ENCODE measurements around the gene INKA2. TPM values are rescaled to one million over a fixed set of nuclear protein-coding genes. Genes with fewer than 3 reads are reported as not detected.
A peak's percentile ranks its signal among the peaks of the same experiment; 100 is the strongest.
"Not testable (repeated sequence)": the region's sequence is repeated elsewhere in the genome, so short reads cannot be mapped to it uniquely, and the experiment has no call there.

Gene INKA2
- total RNA-seq, 1 donor from 2014 or later = 5.5 TPM

GRCh38 chr1:111746614-111746999 is 7.4 kb upstream of the INKA2 start:
- DNase-seq (ENCODE audit: extremely low spot score, unreplicated experiment) = no peak
- Mint-ChIP-seq H3K9me3 (ENCODE audit: unreplicated experiment) (no peaks in the 10 kb centered on the region), H3K4me3 (ENCODE audit: unreplicated experiment) (no peak overlapping the region), H3K27me3 (ENCODE audit: unreplicated experiment) (no peaks in the 10 kb centered on the region), H3K36me3 (ENCODE audit: unreplicated experiment) (no peaks in the 10 kb centered on the region), H3K4me1 (ENCODE audit: unreplicated experiment) (peaks cover 11% of the 10 kb centered on the region), H3K27ac (ENCODE audit: unreplicated experiment) (no peak overlapping the region)
- no peak for TF ChIP-seq CTCF (IDR thresholded peaks at IDR 0.05)

- Mint-ChIP-seq H3K4me1 (ENCODE audit: unreplicated experiment) (peaks cover 11% of the 10 kb centered on the region), H3K36me3 (ENCODE audit: unreplicated experiment) (no peaks in the 10 kb centered on the region), H3K27ac (ENCODE audit: unreplicated experiment) (no peak overlapping the region), H3K27me3 (ENCODE audit: unreplicated experiment) (no peaks in the 10 kb centered on the region), H3K9me3 (ENCODE audit: unreplicated experiment) (no peaks in the 10 kb centered on the region), H3K4me3 (ENCODE audit: unreplicated experiment) (no peak overlapping the region)
- TF ChIP-seq CTCF (IDR thresholded peaks at IDR 0.05) = no peak
- DNase-seq (ENCODE audit: extremely low spot score, unreplicated experiment) = peak; percentile 74
These were observed 6.7 kb upstream of the INKA2 start for GRCh38 chr1:111745675-111746613.

GRCh38 chr1:111743679-111744101 is 4.5 kb upstream of the INKA2 start:
- Mint-ChIP-seq H3K9me3 (ENCODE audit: unreplicated experiment) (no peaks in the 10 kb centered on the region), H3K4me1 (ENCODE audit: unreplicated experiment) (peaks cover 19% of the 10 kb centered on the region), H3K4me3 (ENCODE audit: unreplicated experiment) (no peak overlapping the region), H3K27me3 (ENCODE audit: unreplicated experiment) (no peaks in the 10 kb centered on the region), H3K27ac (ENCODE audit: unreplicated experiment) (peak overlapping the region; percentile 50), H3K36me3 (ENCODE audit: unreplicated experiment) (no peaks in the 10 kb centered on the region)
- TF ChIP-seq CTCF (IDR thresholded peaks at IDR 0.05) = no peak
- no peak for DNase-seq (ENCODE audit: extremely low spot score, unreplicated experiment)

GRCh38 chr1:111742938-111743549 is 3.8 kb upstream of the INKA2 start:
- no peaks in the 10 kb centered on the region for H3K36me3 Mint-ChIP-seq (ENCODE audit: unreplicated experiment)
- H3K4me3 Mint-ChIP-seq (ENCODE audit: unreplicated experiment) = no peak overlapping the region
- DNase-seq (ENCODE audit: extremely low spot score, unreplicated experiment) = no peak
- TF ChIP-seq CTCF (IDR thresholded peaks at IDR 0.05) = no peak
- peaks cover 20% of the 10 kb centered on the region for H3K4me1 Mint-ChIP-seq (ENCODE audit: unreplicated experiment)
- H3K9me3 Mint-ChIP-seq (ENCODE audit: unreplicated experiment) = no peaks in the 10 kb centered on the region
- no peaks in the 10 kb centered on the region for H3K27me3 Mint-ChIP-seq (ENCODE audit: unreplicated experiment)
- H3K27ac Mint-ChIP-seq (ENCODE audit: unreplicated experiment) = peak overlapping the region; percentile 50

GRCh38 chr1:111742292-111742691 is 3.1 kb upstream of the INKA2 start:
- H3K9me3 Mint-ChIP-seq (ENCODE audit: unreplicated experiment); DNase-seq (ENCODE audit: extremely low spot score, unreplicated experiment); H3K36me3 Mint-ChIP-seq (ENCODE audit: unreplicated experiment); H3K27ac Mint-ChIP-seq (ENCODE audit: unreplicated experiment); H3K27me3 Mint-ChIP-seq (ENCODE audit: unreplicated experiment): not testable (repeated sequence)
- Mint-ChIP-seq H3K4me1 (ENCODE audit: unreplicated experiment) (peaks cover 27% of the 10 kb centered on the region), H3K4me3 (ENCODE audit: unreplicated experiment) (peak overlapping the region; percentile 18)

All from osteocyte (in vitro differentiated cells).